Natural killer cell (primary cell): ENCODE data around the gene RAD51B. TPM values are rescaled to one million over a fixed set of nuclear protein-coding genes. Genes with fewer than 3 reads are reported as not detected.

Experiments
- ATAC-seq, 3 donors: fragments of 150-1000 bp in 2 of 3; fragments of 200-7000 bp in 1 of 3; cut with Tn5 transposase; 1 replicate in 1 of 3; 2 replicates in 2 of 3; pipeline ENCODE4 v1.10.0; 2021; ENCODE audit warnings: mild to moderate bottlenecking in 2 of 3, moderate library complexity in 2 of 3
- DNase-seq, 2 donors: peaks; one replicate each; pipeline versions ENCODE4 v3.0.0 to v3.0.0-alpha.2; 2013 to 2021; ENCODE audit warnings: mixed read lengths in 1 of 2
- H3K27ac ChIP-seq: one replicate; pipeline ENCODE4 v1.5.1; 2013; ENCODE audit warnings: mild to moderate bottlenecking, low read length
- H3K27me3 ChIP-seq: one replicate; pipeline ENCODE4 v1.6.1; 2013; ENCODE audit warnings: low read length; ENCODE audit not compliant: control insufficient read depth, insufficient read depth
- H3K36me3 ChIP-seq: one replicate; pipeline ENCODE4 v1.6.1; 2013; ENCODE audit warnings: low read length; ENCODE audit not compliant: control insufficient read depth, insufficient read depth
- H3K4me1 ChIP-seq: one replicate; pipeline ENCODE4 v1.6.1; 2013; ENCODE audit warnings: low read length; ENCODE audit not compliant: control insufficient read depth, insufficient read depth
- H3K4me3 ChIP-seq: one replicate; pipeline ENCODE4 v1.5.1; 2013; ENCODE audit warnings: low read length
- H3K9me3 ChIP-seq: one replicate; pipeline ENCODE4 v1.6.1; 2013; ENCODE audit warnings: low read length; ENCODE audit not compliant: control insufficient read depth, insufficient read depth
- H3K27ac Mint-ChIP-seq, 2 donors: one replicate each; pipeline ENCODE4 v1.8.0; 2022; ENCODE audit warnings: mild to moderate bottlenecking in 2 of 2, mixed read lengths in 2 of 2, moderate library complexity in 1 of 2
- H3K27me3 Mint-ChIP-seq, 2 donors: one replicate each; pipeline ENCODE4 v1.8.0; 2022; ENCODE audit warnings: low read depth in 2 of 2, mixed read lengths in 2 of 2
- H3K36me3 Mint-ChIP-seq: one replicate; pipeline ENCODE4 v1.8.0; 2022; ENCODE audit warnings: mixed read lengths
- H3K4me1 Mint-ChIP-seq, 2 donors: one replicate each; pipeline ENCODE4 v1.8.0; 2022; ENCODE audit warnings: mixed read lengths in 2 of 2
- H3K4me3 Mint-ChIP-seq: one replicate; pipeline ENCODE4 v1.8.0; 2022; ENCODE audit warnings: mild to moderate bottlenecking, moderate library complexity, mixed read lengths
- H3K9me3 Mint-ChIP-seq, 2 donors: one replicate each; pipeline ENCODE4 v1.8.0; 2022; ENCODE audit warnings: mixed read lengths in 2 of 2
- CTCF ChIP-seq: fragments of 200-600 bp; IDR thresholded peaks from one replicate; pipeline ENCODE4 v1.8.0; 2022; ENCODE audit warnings: antibody characterized with exemption
- WGBS: methylation state at CpG from one replicate; pipeline ENCODE4 v1.1.7; 2013; ENCODE audit warnings: missing lambda C conversion rate; ENCODE audit not compliant: insufficient coverage; 5-methylcytosine and 5-hydroxymethylcytosine counted together
- intact Hi-C: fragments of 100-400 bp; cut with micrococcal nuclease; formaldehyde crosslinking; loops from one replicate; pipeline ENCODE4 v1.14.2; 2022
- total RNA-seq, 4 donors: library from RNA; stranded (reverse); fragments of 120-200 nt in 1 of 4; gene quantifications; one replicate each; pipeline versions ENCODE4 v1.2.3 to v1.2.4, GENCODE V29; 2013 to 2022

The RAD51B gene
- total RNA-seq, 3 donors from 2014 or later (not counting 1 experiment from before 2014, with no cell fraction given) = 28.1 to 37.6 (median 28.6) TPM

GRCh38 chr14:68124050-68124449 is 304.5 kb downstream of the RAD51B start:
- H3K27me3 Mint-ChIP-seq = no peaks in the 10 kb centered on the region
- H3K4me1 ChIP-seq = no peaks in the 10 kb centered on the region
- TF ChIP-seq CTCF = no peak
- DNase-seq = no peak
- 100% methylated on average over 1 of the region's 2 CpGs for WGBS
- no peaks in the 10 kb centered on the region for H3K9me3 ChIP-seq
- H3K27ac Mint-ChIP-seq = no peak overlapping the region
- H3K36me3 Mint-ChIP-seq = no peaks in the 10 kb centered on the region
- no peak overlapping the region for H3K27ac ChIP-seq
- H3K4me3 Mint-ChIP-seq = no peak overlapping the region
- no peaks in the 10 kb centered on the region for H3K27me3 ChIP-seq
- no peaks in the 10 kb centered on the region for H3K4me1 Mint-ChIP-seq
- no peaks in the 10 kb centered on the region for H3K36me3 ChIP-seq
- intact Hi-C loops = no loop called here
- no peaks in the 10 kb centered on the region for H3K9me3 Mint-ChIP-seq
- H3K4me3 ChIP-seq = no peak overlapping the region
- ATAC-seq = no peak

- no peaks in the 10 kb centered on the region for H3K27me3 ChIP-seq
- Mint-ChIP-seq H3K9me3 (no peaks in the 10 kb centered on the region), H3K27ac (no peak overlapping the region), H3K36me3 (no peaks in the 10 kb centered on the region), H3K27me3 (no peaks in the 10 kb centered on the region), H3K4me3 (no peak overlapping the region), H3K4me1 (no peaks in the 10 kb centered on the region)
- no peak overlapping the region for H3K4me3 ChIP-seq
- intact Hi-C loops = no loop called here
- H3K36me3 ChIP-seq = no peaks in the 10 kb centered on the region
- no peak overlapping the region for H3K27ac ChIP-seq
- no peaks in the 10 kb centered on the region for H3K9me3 ChIP-seq
- H3K4me1 ChIP-seq = no peaks in the 10 kb centered on the region
- WGBS = 98% methylated on average over 3 of the region's 3 CpGs
- DNase-seq = no peak
- TF ChIP-seq CTCF = no peak
- no peak for ATAC-seq
These were observed 305.6 kb downstream of the RAD51B start for GRCh38 chr14:68124979-68125731.

- no peak overlapping the region for H3K27ac ChIP-seq
- no peaks in the 10 kb centered on the region for H3K27me3 ChIP-seq
- no peak overlapping the region for H3K4me3 Mint-ChIP-seq
- no peaks in the 10 kb centered on the region for H3K36me3 Mint-ChIP-seq
- WGBS = 100% methylated on average over 1 of the region's 2 CpGs
- H3K4me3 ChIP-seq = no peak overlapping the region
- TF ChIP-seq CTCF = no peak
- H3K36me3 ChIP-seq = no peaks in the 10 kb centered on the region
- H3K9me3 ChIP-seq = no peaks in the 10 kb centered on the region
- no peaks in the 10 kb centered on the region for H3K4me1 ChIP-seq
- ATAC-seq (no peak), DNase-seq (no peak)
- no peaks in the 10 kb centered on the region for H3K9me3 Mint-ChIP-seq
- H3K27ac Mint-ChIP-seq = no peak overlapping the region
- intact Hi-C loops = no loop called here
- H3K4me1 Mint-ChIP-seq = no peaks in the 10 kb centered on the region
- no peaks in the 10 kb centered on the region for H3K27me3 Mint-ChIP-seq
These were observed 307.6 kb downstream of the RAD51B start for GRCh38 chr14:68127166-68127565.

- ATAC-seq (no peak), DNase-seq (no peak)
- Mint-ChIP-seq H3K9me3 (no peaks in the 10 kb centered on the region), H3K4me1 (no peaks in the 10 kb centered on the region), H3K27me3 (no peaks in the 10 kb centered on the region), H3K36me3 (no peaks in the 10 kb centered on the region), H3K4me3 (no peak overlapping the region), H3K27ac (no peak overlapping the region)
- TF ChIP-seq CTCF = no peak
- intact Hi-C loops = no loop called here
- H3K27me3 ChIP-seq = no peaks in the 10 kb centered on the region
- no peak overlapping the region for H3K27ac ChIP-seq
- H3K9me3 ChIP-seq = no peaks in the 10 kb centered on the region
- H3K36me3 ChIP-seq = no peaks in the 10 kb centered on the region
- H3K4me3 ChIP-seq = no peak overlapping the region
- H3K4me1 ChIP-seq = no peaks in the 10 kb centered on the region
These were observed 312.3 kb downstream of the RAD51B start for GRCh38 chr14:68131907-68132306.
